GM23338 (cell line): Measurements from ENCODE around the gene LGALS14. TPM values are rescaled to one million over a fixed set of nuclear protein-coding genes. Genes with fewer than 3 reads are reported as not detected.

ENCODE experiments used
- ATAC-seq: fragments of 200-7000 bp; cut with Tn5 transposase; 3 replicates; pipeline ENCODE4 v1.9.1; 2020
- DNase-seq: peaks from one replicate; pipeline ENCODE4 v3.0.0-alpha.2; 2015; ENCODE audit warnings: low spot score
- H2AFZ ChIP-seq: fragments of 200-600 bp; sonication (generic); 2 replicates; pipeline ENCODE4 v1.8.0; 2016; ENCODE audit warnings: antibody characterized with exemption, mild to moderate bottlenecking, moderate library complexity
- H3F3A ChIP-seq: fragments of 200-600 bp; sonication (generic); replicated peaks from 2 replicates; pipeline ENCODE4 v1.8.0; 2017; ENCODE audit warnings: antibody characterized with exemption, mixed run types, low read depth
- H3K27ac ChIP-seq: fragments of 200-600 bp; sonication (generic); 2 replicates; pipeline ENCODE4 v1.6.1; 2016; ENCODE audit warnings: low read depth
- H3K27me3 ChIP-seq: fragments of 200-600 bp; sonication (generic); 2 replicates; pipeline ENCODE4 v1.8.0; 2016; ENCODE audit warnings: mild to moderate bottlenecking, mixed run types, moderate library complexity; ENCODE audit not compliant: insufficient read depth
- H3K36me3 ChIP-seq: fragments of 200-600 bp; sonication (generic); 2 replicates; pipeline ENCODE4 v1.8.0; 2016; ENCODE audit warnings: mild to moderate bottlenecking; ENCODE audit not compliant: insufficient read depth
- H3K4me1 ChIP-seq: fragments of 200-600 bp; sonication (generic); 2 replicates; pipeline ENCODE4 v1.8.0; 2016; ENCODE audit warnings: mild to moderate bottlenecking, moderate library complexity; ENCODE audit not compliant: insufficient read depth
- H3K4me2 ChIP-seq: fragments of 200-600 bp; sonication (generic); 2 replicates; pipeline ENCODE4 v1.7.1; 2017; ENCODE audit warnings: mixed run types
- H3K4me3 ChIP-seq: fragments of 200-600 bp; sonication (generic); 2 replicates; pipeline ENCODE4 v1.6.1; 2016; ENCODE audit warnings: mixed run types
- H3K79me2 ChIP-seq: fragments of 200-600 bp; sonication (generic); replicated peaks from 2 replicates; pipeline ENCODE4 v1.8.0; 2017; ENCODE audit warnings: mild to moderate bottlenecking; ENCODE audit not compliant: insufficient read depth
- H3K9me2 ChIP-seq: fragments of 200-600 bp; sonication (generic); 2 replicates; pipeline ENCODE4 v1.8.0; 2017; ENCODE audit not compliant: insufficient read depth
- H4K20me1 ChIP-seq: fragments of 200-600 bp; sonication (generic); replicated peaks from 2 replicates; pipeline ENCODE4 v1.8.0; 2017; ENCODE audit warnings: mild to moderate bottlenecking; ENCODE audit not compliant: insufficient read depth
- H3K27ac Mint-ChIP-seq: 2 replicates; pipeline ENCODE4 v1.8.0; 2020; ENCODE audit warnings: inconsistent platforms, mild to moderate bottlenecking, moderate library complexity, mixed read lengths
- H3K27me3 Mint-ChIP-seq: 3 replicates; pipeline ENCODE4 v1.8.0; 2022; ENCODE audit warnings: low read depth, mild to moderate bottlenecking, moderate library complexity, mixed read lengths, inconsistent platforms; ENCODE audit not compliant: insufficient read depth, poor library complexity
- H3K36me3 Mint-ChIP-seq: 3 replicates; pipeline ENCODE4 v1.8.0; 2021; ENCODE audit warnings: low read depth, mild to moderate bottlenecking, inconsistent platforms, moderate library complexity, mixed read lengths
- H3K4me1 Mint-ChIP-seq: 3 replicates; pipeline ENCODE4 v1.8.0; 2020; ENCODE audit warnings: mild to moderate bottlenecking, inconsistent platforms, mixed read lengths
- H3K4me3 Mint-ChIP-seq: 3 replicates; pipeline ENCODE4 v1.8.0; 2021; ENCODE audit warnings: moderate library complexity, mild to moderate bottlenecking, inconsistent platforms, mixed read lengths
- H3K9me3 Mint-ChIP-seq: 3 replicates; pipeline ENCODE4 v1.8.0; 2020; ENCODE audit warnings: moderate library complexity, mild to moderate bottlenecking, inconsistent platforms, mixed read lengths
- CREB1 ChIP-seq: fragments of 250-450 bp; sonication (Bioruptor Pico); IDR thresholded peaks from 2 replicates; pipeline ENCODE4 v1.5.0; 2020; ENCODE audit warnings: low read depth, mild to moderate bottlenecking, moderate library complexity
- CTCF ChIP-seq, 2 experiments: fragments of 200-600 bp in 1 of 2; sonication (generic) in 1 of 2; conservative IDR thresholded peaks; 2 replicates each; pipeline versions ENCODE4 v1.5.1 to v1.6.1; 2016 to 2017; ENCODE audit warnings: antibody characterized with exemption in 2 of 2, low read depth in 2 of 2, mild to moderate bottlenecking in 2 of 2, moderate library complexity in 1 of 2
- ETS1 ChIP-seq: IDR thresholded peaks from 2 replicates; pipeline ENCODE4 v1.6.1; 2016; ENCODE audit warnings: antibody characterized with exemption
- EZH2 ChIP-seq: fragments of 200-600 bp; sonication (generic); IDR thresholded peaks from one replicate; pipeline ENCODE4 v1.8.0; 2017; ENCODE audit warnings: antibody characterized with exemption, mild to moderate bottlenecking, low read depth; ENCODE audit not compliant: unreplicated experiment
- EZH2phosphoT487 ChIP-seq: fragments of 200-600 bp; sonication (generic); IDR thresholded peaks from one replicate; pipeline ENCODE4 v1.8.1; 2018; ENCODE audit warnings: antibody characterized with exemption; ENCODE audit not compliant: unreplicated experiment
- JUNB ChIP-seq: IDR thresholded peaks from one replicate; pipeline ENCODE4 v1.6.1; 2016; ENCODE audit warnings: antibody characterized with exemption; ENCODE audit not compliant: unreplicated experiment
- NANOG ChIP-seq: IDR thresholded peaks from 2 replicates; pipeline ENCODE4 v1.6.1; 2016; ENCODE audit warnings: antibody characterized with exemption, borderline replicate concordance
- REST ChIP-seq: IDR thresholded peaks from one replicate; pipeline ENCODE4 v1.6.1; 2018; ENCODE audit warnings: antibody characterized with exemption; ENCODE audit not compliant: unreplicated experiment
- STAT1 ChIP-seq: IDR thresholded peaks from one replicate; pipeline ENCODE4 v1.6.1; 2016; ENCODE audit warnings: antibody characterized with exemption; ENCODE audit not compliant: unreplicated experiment
- ZNF114 ChIP-seq: fragments of 250-450 bp; sonication (Bioruptor Pico); IDR thresholded peaks from 2 replicates; pipeline ENCODE4 v1.5.0; 2020; ENCODE audit warnings: mild to moderate bottlenecking, moderate library complexity
- ZNF462 ChIP-seq: fragments of 250-450 bp; sonication (Bioruptor Pico); IDR thresholded peaks from 2 replicates; pipeline ENCODE4 v1.5.0; 2020; ENCODE audit warnings: mild to moderate bottlenecking, moderate library complexity
- polyA plus RNA-seq: library from polyadenylated mRNA; unstranded; fragments of >200 nt; fragmentation: Nextera tagmentation; extraction: Ambion mirVana; gene quantifications from 2 replicates; pipeline ENCODE4 v1.2.1, GENCODE V29; 2016
- total RNA-seq: library from RNA; depleted of rRNA; stranded (reverse); fragments of >200 nt; shearing (Covaris generic); gene quantifications from 2 replicates; pipeline ENCODE4 v1.2.3, GENCODE V29; 2014

The LGALS14 gene
- total and polyA plus RNA-seq, 2 experiments from 2014 or later: not detected

- H3K9me2 ChIP-seq: no peaks in the 10 kb centered on the region
- ATAC-seq: no peak
- H3K36me3 ChIP-seq: no peaks in the 10 kb centered on the region
- no peaks in the 10 kb centered on the region for H4K20me1 ChIP-seq
- H3K4me1 ChIP-seq: 0 out of 2 replicates have a peak, but pooled peaks cover 5% of the 10 kb centered on the region
- no peak for DNase-seq
- Mint-ChIP-seq H3K36me3 (no peaks in the 10 kb centered on the region), H3K27ac (no peak overlapping the region), H3K4me3 (no peak overlapping the region), H3K27me3 (peaks cover 2% of the 10 kb centered on the region), H3K9me3 (no peaks in the 10 kb centered on the region), H3K4me1 (no peaks in the 10 kb centered on the region)
- H3K4me3 ChIP-seq: no peak overlapping the region
- no peak overlapping the region for H3K4me2 ChIP-seq
- no peaks in the 10 kb centered on the region for H3K27me3 ChIP-seq
- H3K27ac ChIP-seq: no peak overlapping the region
- TF ChIP-seq NANOG (no peak), CREB1 (CRISPR knock-in tag) (no peak), EZH2 (no peak), JUNB (no peak), ZNF462 (CRISPR knock-in tag) (no peak), EZH2phosphoT487 (no peak), REST (no peak), ETS1 (no peak), ZNF114 (no peak), CTCF (conservative IDR thresholded peaks at IDR 0.05; ENCODE audit: low read depth in 2 of 2) (no peak), STAT1 (no peak)
- no peaks in the 10 kb centered on the region for H3K79me2 ChIP-seq
- H3F3A ChIP-seq: no peaks in the 10 kb centered on the region
- no peak overlapping the region for H2AFZ ChIP-seq
These were observed 29.6 kb downstream of the LGALS14 start for GRCh38 chr19:39733841-39734240.
